NCI-H748 treated with DMSO at 0.1 percent for 48 hours (cell line): Measurements from ENCODE around the gene CIBAR2.
"Not testable (repeated sequence)": the region's sequence is repeated elsewhere in the genome, so short reads cannot be mapped to it uniquely, and the experiment has no call there.

Experiments
- DNase-seq: peaks from one replicate; lab custom pipeline; 2025; lab: John Stamatoyannopoulos, UW

The CIBAR2 gene

DNA sequence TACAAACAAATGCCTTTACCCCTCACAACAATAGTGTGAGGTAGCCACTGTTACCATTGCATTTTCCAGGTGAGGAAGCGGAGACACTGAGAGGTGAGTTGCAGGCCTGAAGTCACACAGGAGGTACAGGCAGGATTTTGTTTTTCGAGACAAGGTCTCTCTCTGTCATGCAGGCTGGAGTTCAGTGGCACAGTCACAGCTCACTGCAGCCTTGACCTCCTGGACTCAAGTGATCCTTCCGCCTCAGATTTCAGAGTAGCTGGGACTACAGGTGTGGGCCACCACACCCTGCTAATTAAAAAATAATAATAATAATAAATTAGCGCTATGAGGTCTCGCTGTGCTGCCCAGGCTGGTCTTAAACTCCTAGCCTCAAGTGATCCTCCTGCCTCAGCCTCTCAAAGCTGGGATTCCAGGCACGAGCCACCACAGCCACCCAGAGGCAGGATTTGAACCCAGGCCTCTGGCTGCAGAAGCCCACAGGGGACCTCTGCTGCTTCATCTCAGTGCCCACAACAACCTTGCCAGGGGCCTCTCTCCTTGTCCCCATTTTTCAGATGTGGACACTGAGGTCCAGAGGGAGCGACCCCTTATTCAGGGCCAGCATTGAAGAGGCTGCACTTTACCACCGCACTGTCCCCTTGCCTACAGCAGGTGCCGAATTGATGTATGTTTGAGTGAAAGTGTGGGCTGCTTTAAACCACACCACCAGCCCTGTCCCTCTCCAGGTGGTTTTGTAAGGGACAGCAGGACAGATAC lies 16.0 kb upstream of the CIBAR2 start:
- DNase-seq, result no peak

DNA sequence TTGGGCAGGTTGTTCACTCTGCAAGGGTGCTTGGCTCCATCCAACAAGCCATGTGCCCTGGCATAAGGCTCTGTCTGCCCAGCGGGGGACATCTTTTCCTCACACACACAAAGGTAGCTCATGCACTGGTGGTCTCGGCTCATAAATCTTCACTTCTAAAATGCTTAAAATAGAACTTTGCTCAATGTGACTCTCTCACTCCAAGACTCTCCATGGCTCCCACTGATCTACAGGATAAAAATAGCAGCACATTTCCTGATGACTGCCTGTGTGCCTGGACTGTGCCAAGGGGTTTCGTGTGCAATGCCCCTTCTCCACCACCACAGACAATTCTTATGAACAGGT lies 15.1 kb upstream of the CIBAR2 start:
- DNase-seq, result no peak

DNA sequence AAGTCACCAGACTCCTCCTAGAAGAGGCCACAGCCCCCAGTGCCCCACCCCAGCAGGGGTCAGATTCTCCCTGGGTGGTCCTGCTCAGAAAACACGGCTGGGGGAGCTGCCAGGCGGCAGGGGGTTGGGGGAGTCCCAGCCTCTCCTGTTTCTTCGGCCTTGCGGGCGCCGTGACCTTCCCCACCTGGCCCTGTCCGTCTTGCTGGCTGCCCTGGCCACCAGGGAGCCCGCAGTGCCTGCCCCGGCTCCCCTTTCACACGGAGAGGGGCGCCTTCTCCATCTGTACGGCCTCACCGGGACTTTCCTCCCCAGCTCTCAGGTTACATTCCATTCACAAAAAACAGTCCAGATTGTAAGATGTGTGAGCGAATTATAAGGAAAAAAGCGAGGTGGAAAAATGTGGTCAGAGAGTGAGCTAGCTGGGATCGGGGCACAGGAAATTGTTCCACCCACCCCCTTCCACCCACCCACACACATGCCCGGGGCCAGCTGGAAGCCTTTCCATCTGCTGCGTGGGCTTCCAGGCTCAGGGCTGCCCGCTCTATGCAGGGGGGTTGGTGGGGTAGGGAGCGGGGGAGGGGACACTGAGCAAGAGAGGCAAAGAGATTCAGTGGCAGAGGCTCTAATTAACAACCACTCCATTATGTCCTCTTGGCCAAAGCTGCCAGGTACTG lies 14.6 kb upstream of the CIBAR2 start:
- no peak for DNase-seq

DNA sequence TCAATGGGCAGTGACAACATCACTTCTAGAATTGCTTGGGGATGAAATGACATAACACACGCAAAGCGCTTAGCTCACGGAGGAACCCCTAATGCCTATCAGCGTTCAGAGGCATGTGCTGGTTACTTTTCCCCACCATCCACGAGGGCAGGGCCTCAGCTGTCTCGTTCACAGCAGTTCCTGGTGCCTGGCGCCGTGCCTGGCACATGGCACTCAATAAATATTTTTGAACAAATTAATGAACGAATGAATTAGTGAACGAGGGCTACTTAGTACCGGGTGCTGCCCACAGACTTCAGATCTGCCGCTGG lies 14.1 kb upstream of the CIBAR2 start:
- no peak for DNase-seq

DNA sequence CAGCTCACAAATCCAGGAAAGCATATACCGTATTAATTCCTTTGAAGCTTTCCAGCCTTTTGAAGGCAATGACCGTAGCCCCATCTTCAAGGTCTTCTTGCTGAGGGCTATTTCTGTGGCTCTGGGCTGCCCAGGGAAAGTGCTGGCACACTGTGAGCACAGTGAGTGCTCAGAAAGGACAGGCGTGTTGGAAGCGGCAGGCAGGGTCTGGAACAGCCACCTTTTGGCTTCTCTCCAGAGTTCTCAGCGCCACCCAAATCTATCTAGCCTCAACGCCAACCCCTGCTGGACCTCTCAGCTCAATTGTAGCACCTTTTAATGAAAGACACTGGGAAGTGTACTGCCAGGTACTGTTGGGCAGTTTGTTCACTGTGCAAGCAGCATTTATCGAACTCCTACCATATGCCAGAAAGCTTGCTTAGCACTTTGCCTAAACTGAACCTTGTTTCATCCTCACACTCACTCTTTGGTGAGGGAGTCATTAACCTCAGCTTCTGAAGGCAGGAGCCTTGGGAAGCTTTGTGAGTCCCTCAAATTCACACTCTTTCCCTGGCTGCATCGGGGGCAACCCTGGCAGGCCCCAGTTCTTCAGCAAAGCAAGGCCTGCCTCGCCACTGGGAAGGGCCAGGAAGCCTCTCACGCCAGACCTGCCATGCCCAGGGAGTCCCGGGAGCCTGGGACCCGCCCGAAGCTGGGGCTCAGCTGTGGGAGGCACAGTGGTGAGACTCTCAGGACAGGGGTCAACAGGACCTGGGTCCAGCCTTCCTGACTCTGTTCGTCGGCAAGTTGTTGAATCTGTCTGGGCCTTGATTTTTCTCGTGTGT lies 13.5 kb upstream of the CIBAR2 start:
- DNase-seq, result no peak

DNA sequence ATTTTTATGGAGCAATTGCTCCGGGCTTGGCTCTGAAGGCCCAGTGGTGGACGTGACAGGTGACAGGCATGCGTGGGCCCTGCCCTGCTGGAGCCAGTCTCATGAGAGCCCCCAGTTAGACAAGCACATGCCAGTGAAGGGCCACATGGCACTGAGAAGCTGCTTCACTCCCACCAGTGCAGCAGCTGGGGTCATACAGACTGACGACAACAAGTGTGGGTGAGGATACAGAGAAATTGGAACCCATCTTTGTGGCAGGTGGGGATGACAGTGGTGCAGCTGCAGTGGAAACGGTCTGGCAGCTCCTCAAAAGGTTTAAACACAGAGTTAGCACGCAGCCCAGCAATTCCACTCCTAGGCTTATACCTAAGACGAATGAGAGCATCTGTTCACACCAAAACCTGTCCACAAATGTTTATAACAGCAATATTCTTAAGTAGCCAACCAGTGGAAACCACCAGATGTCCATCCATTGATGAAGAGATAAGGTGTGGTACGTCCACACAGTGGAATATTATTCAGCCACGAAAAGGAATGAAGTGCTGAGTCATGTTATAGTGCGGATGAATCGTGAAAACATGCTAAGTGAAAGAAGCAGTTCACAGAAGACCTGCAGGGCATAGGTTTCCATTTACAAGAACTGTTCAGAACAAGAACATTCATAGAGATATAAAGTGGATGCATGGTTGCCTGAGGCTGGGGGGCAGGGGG lies 12.5 kb upstream of the CIBAR2 start:
- DNase-seq, result no peak

DNA sequence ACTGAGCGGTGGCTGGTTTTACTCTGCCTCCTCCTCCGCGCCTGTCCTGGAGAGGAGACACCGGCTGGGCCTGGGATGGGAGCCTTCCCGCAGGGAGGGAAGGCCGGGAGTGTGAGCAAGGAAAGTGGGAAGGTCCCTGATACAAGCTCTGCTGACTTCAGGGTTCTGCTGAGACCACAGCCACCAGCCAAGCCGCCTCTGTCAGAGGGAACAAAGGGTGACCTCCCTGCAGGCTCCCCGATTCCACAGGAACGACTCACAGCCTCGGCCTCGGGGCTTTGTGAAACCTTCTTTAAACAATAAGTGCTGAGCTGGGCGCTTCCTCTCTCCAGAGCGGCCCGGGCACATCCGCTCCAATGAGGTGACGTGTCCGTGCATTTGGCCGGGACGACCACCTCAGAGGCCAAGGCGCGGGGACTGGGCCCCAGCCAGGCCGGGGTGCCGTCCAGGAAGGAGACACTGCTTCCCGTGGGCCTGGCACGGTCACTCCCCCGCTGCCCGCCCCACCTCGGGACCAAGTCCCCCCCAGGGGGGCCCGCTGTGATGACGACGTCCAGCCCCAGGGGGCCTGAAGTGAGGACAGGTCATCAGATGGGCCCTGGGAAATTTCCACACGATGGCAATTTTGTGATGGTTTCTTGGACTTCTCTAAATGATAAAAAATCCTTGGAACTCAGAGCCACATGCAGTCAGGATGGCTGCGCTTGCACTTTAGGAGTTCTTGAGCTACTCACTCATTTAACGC lies 11.8 kb upstream of the CIBAR2 start:
- no peak for DNase-seq

DNA sequence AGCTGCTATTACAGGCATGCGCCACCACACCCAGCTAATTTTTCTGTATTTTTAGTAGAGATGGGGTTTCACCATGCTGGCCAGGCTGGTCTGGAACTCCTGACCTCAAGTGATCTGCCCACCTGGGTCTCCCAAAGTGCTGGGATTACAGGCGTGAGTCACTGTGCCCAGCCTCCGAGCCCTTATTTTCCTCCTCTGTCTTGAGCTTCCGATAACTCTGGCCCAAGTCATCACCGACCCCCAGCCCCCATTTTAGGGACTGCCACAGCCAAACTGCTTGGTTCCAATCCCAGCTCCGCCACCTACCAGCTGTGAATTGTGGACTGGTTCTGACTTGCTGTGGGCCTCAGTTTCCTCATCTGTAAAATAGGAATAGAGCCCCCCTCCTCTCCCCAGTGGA lies 11.2 kb upstream of the CIBAR2 start:
- DNase-seq, result not testable (repeated sequence)

DNA sequence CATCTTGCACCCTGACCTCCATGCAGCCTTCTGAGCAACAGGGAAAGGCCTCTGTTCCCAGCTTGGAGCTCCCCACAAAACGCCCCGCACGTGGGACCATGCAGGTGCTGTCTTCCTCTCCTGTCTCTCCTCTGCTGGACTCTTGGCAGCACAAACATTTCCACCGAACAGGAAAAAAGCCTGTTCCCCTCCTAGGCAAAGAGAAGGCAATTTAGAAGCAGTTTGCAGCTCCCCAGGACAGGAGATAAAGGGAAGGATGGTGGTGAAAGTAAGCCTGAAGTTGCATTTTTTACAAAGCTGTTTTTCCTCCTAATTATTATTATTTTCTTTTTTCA lies 7.7 kb upstream of the CIBAR2 start:
- no peak for DNase-seq

DNA sequence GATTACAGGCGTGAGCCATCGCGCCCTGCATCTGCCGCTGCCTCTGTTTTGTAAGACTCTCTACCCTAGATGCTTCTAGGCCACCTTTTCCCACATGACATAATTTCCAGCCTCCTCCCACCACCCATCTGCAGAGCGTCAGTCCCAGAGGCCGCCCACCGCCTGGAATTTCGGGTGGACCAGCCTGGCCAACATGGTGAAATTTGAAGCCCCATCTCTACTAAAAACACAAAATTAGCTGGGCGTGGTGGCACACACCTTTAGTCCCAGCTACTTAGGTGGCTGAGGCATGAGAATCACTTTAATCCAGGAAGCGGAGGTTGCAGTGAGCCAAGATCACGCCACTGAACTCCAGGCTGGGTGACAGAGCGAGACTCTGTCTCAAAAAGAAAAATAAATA lies 5.1 kb upstream of the CIBAR2 start:
- DNase-seq, result no peak

DNA sequence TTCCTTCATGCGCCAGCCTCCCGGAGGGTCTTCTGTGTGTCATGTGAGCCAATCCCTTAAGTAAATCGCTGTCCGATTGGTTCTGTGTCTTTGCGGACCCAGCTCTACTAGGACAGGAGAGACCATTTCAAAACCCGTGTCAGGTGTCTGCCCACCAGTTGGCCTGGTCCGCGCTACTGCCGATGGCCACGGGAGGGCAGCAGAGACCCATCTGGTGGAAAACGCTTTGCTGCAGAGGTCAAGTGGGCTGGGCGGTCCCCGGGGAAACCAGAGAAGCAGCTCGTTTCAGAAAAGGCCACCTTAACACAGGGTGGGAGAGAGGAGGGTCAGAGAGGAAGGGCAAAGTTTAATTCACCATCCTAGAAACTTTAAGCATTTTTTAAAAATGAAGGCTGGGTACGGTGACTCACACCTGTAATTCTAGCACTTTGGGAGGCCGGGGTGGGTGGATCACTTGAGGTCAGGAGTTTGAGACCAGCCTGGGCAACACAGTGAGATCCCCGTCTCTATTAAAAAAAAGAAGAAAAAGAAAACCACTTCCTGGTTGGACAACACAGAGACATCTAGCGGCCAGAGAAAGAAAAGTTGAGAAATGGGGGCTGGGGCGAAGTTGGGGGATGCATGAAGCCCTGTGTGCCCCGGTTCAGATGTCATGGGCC lies 2.8 kb upstream of the CIBAR2 start:
- peak; percentile 44 for DNase-seq

DNA sequence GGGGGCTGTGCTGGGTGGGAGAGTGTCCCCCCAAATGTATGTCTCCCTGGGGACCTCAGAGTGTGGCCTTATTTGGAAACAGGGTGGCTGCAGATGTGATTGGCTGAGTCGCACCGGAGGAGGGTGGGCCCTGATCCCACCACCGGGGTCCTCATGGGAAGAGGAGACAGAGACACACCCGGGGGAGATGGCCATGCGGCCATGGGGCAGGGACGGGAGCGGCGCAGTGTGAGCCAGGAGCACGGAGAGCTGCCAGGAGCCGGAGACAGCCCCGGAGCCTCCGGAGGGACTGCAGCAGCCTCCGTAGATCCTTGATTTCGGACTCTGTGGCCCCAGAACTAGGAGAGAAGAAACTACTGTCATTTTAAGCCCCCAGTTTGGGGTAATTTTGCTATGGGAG lies 1.6 kb upstream of the CIBAR2 start:
- DNase-seq, result no peak

DNA sequence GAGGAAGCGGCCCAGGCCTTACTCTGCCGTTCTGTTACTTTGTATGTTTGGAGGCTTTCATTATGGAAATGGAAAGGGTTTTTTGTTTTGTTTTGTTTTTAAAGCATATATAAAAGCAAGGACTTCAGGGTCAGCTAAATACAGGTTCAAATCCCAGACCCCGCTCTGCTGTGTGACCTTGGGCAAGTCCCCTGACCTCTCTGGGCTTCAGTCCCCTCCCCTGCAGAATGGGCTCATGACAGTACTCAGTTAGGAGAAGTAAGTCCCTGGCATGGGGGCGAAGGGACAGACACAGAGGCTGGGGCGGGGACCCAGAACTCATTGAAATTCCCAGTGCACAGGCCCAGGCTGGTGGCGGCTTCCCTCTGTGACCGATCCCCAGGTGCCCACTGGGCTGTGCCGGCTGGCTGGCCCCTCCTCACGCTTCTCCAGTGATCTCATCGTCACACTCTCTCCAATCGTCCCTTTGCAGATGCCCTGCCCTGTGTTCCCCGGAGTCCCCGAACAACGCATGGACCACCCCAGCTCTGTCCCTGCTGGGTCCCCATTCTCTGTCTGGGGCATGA lies 979 bp upstream of the CIBAR2 start:
- no peak for DNase-seq

DNA sequence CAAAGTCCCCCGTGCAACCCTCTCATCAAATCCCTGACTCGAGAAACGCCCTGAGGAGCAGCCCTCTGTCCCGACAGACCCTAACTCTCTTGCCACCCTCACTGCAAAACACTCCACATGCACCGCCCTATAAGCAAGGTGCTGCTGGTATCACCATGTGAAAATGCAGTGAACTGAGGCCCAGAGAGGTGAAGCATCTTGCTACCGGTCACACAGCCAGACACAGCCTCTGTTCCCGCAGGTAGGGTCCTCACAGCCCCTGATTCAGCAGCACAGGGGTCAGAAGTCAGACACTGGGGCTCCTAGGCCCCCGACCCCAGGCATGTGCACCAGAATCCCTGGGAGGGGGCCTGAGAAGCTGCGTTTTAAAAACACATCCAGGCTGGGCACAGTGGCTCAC lies 1.1 kb downstream of the CIBAR2 start:
- no peak for DNase-seq

DNA sequence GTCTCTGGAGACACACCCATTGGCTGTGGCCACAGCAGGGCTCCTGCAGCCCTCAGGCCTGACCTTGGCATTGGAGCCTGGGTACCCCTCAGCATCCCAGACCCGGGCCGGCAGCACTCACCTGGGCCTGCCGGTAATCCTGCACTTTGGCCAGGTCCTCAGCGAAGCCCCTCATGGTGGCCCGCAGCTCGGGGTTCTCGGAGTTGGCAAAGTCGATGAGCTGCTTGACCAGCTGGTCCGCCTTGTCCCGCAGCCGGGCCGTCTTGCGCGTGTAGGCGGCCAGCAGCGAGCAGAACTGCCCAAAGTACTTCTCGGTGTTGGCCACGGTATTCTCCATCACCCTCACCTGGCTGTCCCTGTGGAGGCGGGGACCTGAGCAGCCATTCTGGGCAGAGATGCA lies 2.2 kb downstream of the CIBAR2 start:
- DNase-seq, result no peak

DNA sequence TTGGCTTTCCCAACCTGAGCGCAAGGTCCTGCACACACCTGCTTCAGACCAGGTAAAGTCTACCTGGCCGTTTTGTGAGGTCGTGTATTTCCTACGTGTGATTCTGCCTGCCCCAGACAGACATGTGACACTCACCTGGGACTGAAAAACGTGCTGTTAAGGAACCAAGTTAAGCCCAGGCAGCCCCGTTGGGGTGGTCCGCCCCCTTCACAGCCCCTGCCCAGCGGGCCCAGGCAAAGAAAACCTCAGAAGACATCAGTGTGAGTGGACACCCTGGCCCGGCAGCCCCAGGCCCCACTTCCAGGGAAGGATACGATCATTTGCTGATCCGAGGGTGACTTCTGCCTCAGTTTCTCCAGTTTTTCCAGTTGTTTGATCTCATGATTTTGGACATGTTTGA lies 4.7 kb downstream of the CIBAR2 start:
- DNase-seq, result no peak

DNA sequence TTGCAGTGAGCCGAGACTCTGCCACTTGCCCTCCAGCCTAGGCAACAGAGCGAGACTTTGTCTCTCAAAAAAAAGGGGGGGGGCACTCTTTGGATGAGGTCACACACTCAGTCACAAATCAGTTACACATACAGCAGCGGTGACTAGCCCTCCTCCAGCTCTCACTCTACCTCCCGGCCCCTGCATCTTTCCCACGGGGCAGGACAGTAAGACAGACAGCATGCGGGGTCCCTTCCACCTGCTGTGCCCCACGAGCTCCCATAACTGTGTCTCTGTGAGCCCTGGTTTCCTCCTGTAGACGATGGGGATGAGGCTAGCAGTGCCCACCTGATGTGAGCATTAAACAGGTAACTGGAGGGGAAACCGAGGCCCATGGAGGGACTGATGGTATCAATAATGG lies 5.2 kb downstream of the CIBAR2 start:
- no peak for DNase-seq

DNA sequence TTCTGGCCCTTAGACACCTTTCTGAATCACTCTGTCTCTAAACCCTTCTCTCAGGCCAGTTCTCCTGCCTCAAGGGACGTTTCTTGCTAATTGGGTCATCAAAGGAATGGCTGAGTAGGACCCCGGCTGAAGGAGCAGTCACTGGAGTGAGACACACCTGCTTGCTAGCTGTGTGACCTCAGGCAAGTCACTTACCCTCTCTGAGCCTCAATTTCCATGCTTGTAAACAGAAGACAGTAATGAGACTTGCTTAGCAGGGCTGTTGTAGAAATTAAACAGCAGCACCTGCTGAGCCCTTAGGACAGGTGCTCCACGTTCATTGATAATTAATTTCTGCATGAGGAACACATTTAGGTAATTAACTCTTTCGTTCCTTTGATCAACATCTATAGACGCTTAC lies 6.8 kb downstream of the CIBAR2 start:
- peak; percentile 22 for DNase-seq

DNA sequence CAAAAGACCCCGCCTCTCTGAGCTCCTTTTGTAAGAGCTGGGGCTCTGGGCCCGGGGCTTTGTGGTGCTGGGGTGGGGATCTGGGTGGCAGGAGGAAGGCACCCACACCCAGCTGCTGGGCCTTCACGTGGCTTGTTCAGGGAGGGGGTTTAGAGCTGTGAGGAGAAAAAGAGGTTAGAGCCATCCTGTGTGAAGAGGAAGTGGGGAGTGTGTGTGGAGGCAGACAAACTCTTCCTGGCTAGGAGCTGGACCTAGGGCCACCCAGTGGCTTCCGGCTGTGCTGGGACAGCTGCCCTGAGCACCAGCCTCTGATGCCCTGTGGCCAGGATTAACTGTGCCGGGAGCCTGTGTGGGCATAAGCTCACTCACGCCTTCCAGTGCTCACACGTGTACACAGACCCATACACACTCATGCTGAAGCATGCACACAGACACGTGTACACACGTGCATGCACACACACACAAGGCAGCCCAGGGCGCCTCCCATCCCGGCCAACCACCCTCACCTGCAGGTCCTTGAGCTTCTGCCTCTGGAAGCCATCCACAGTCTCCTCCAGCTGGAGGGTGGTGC lies 7.4 kb downstream of the CIBAR2 start:
- DNase-seq, result no peak

DNA sequence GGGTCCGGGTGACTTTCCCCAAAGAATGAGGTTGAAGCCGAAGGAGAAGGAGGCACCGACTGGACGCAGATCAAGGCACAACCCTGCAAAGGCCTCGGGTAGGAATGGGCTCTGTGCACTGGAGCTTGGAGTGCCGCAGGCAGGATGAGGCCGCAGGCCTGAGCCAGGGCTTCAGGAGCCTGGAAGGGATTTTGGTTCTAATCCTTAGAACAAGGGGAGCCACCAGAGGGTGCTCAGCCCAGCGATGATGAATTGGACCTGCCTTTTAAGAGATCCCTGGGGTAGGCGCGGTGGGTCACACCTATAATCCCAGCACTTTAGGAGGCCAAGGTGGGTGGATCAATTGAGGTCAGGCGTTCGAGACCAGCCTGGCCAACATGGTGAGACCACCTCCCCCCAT lies 8.1 kb downstream of the CIBAR2 start:
- DNase-seq, result no peak
